CD4-positive, alpha-beta T cell (primary cell): ENCODE results near the gene PPP1R3G. TPM values are rescaled to one million over a fixed set of nuclear protein-coding genes. Genes with fewer than 3 reads are reported as not detected.

ENCODE experiments used
- ATAC-seq: fragments of 200-7000 bp; cut with Tn5 transposase; one replicate; pipeline ENCODE4 v1.10.0; 2022; ENCODE audit warnings: mild to moderate bottlenecking; ENCODE audit not compliant: poor library complexity
- CTCF ChIA-PET: fragments of 350-600 bp; sonication (Branson Sonifier 250); formaldehyde crosslinking; loops from one replicate; lab custom pipeline; 2021; ENCODE audit warnings: antibody characterized with exemption, inconsistent platforms; lab: Charles Lee
- POLR2A ChIA-PET: fragments of 350-600 bp; sonication (Branson Sonifier 250); formaldehyde crosslinking; loops from one replicate; lab custom pipeline; 2021; ENCODE audit warnings: antibody characterized with exemption, inconsistent platforms; lab: Charles Lee
- DNase-seq, 14 experiments: peaks; one replicate each; pipeline ENCODE4 v3.0.0-alpha.2; 2013 to 2020; ENCODE audit warnings: mixed read lengths in 2 of 14
- H3K27ac ChIP-seq, 2 donors: one replicate each; pipeline versions ENCODE4 v1.5.1 to v1.7.0; 2013; ENCODE audit warnings: low read length in 2 of 2, low read depth in 1 of 2, mild to moderate bottlenecking in 1 of 2
- H3K27me3 ChIP-seq, 2 experiments: 1 replicate in 1 of 2; 2 replicates in 1 of 2; pipeline versions ENCODE4 v1.6.1 to v1.7.0; 2013; ENCODE audit warnings: low read length in 2 of 2, control low read depth in 1 of 2, mild to moderate bottlenecking in 1 of 2, moderate library complexity in 1 of 2; ENCODE audit not compliant: insufficient read depth in 2 of 2, control insufficient read depth in 1 of 2
- H3K36me3 ChIP-seq: one replicate; pipeline ENCODE4 v1.6.1; 2013; ENCODE audit warnings: low read length, control low read depth; ENCODE audit not compliant: insufficient read depth
- H3K4me1 ChIP-seq: one replicate; pipeline ENCODE4 v1.6.1; 2013; ENCODE audit warnings: low read length, control low read depth; ENCODE audit not compliant: insufficient read depth
- H3K4me3 ChIP-seq: one replicate; pipeline ENCODE4 v1.5.1; 2013; ENCODE audit warnings: mild to moderate bottlenecking, low read length, moderate library complexity
- H3K9me3 ChIP-seq, 2 experiments: 1 replicate in 1 of 2; 2 replicates in 1 of 2; pipeline versions ENCODE4 v1.6.1 to v1.7.0; 2013; ENCODE audit warnings: low read length in 2 of 2, mild to moderate bottlenecking in 2 of 2, control low read depth in 1 of 2, moderate library complexity in 1 of 2; ENCODE audit not compliant: control insufficient read depth in 1 of 2, insufficient read depth in 1 of 2
- H3K27ac Mint-ChIP-seq: one replicate; pipeline ENCODE4 v1.8.0; 2020; ENCODE audit warnings: mixed read lengths
- H3K27me3 Mint-ChIP-seq: one replicate; pipeline ENCODE4 v1.8.0; 2021; ENCODE audit warnings: mixed read lengths
- H3K36me3 Mint-ChIP-seq: one replicate; pipeline ENCODE4 v1.8.0; 2021; ENCODE audit warnings: low read depth, mixed read lengths
- H3K4me1 Mint-ChIP-seq: one replicate; pipeline ENCODE4 v1.8.0; 2021; ENCODE audit warnings: low read depth, mixed read lengths
- H3K4me3 Mint-ChIP-seq: one replicate; pipeline ENCODE4 v1.8.0; 2020; ENCODE audit warnings: mild to moderate bottlenecking, mixed read lengths
- H3K9me3 Mint-ChIP-seq: one replicate; pipeline ENCODE4 v1.8.0; 2020; ENCODE audit warnings: mixed read lengths
- intact Hi-C, 2 experiments: fragments of 100-400 bp; cut with DNase I in 1 of 2; cut with micrococcal nuclease in 1 of 2; formaldehyde crosslinking; loops; one replicate each; pipeline versions ENCODE4 v1.15.1 to v1.9.0; 2023 to 2025; cut with DNase I, micrococcal nuclease
- total RNA-seq, 174 experiments: library from RNA in 2 of 174; stranded (reverse) in 2 of 174; gene quantifications; one replicate each; pipeline ENCODE4 v1.2.3 and lab custom pipeline; 2021 to 2026
- TF ChIP-seq, protein P1 (sequence below): fragments of 200-600 bp; IDR thresholded peaks from one replicate; pipeline ENCODE4 v1.8.0; 2022; ENCODE audit warnings: antibody characterized with exemption, mild to moderate bottlenecking

The PPP1R3G gene
- total RNA-seq, 2 experiments from 2014 or later: not detected

DNA sequence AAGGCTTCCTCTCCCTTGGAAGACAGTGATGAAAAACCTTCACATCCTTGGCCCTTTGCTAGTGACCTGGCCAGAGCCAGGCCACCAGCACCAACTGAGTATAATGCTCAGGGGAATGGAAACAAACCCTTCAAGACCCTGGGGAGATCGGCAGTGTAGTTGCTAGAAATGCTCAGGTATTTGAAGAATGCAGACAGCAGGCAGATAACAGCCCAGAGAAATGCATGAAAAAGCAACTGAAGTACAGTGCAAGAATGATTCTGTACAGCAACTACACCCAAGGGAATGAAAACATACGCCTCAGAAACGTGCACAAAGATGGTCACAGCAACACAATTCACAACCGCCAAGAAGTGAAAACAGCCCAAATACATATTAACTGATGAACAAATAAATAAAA, 41.1 kb downstream of the PPP1R3G start:
- Histone ChIP-seq H3K27ac (no peak overlapping the region), H3K36me3 (no peaks in the 10 kb centered on the region), H3K4me1 (no peaks in the 10 kb centered on the region), H3K4me3 (no peak overlapping the region), H3K27me3 (no peaks in the 10 kb centered on the region), H3K9me3 (no peaks in the 10 kb centered on the region)
- intact Hi-C loops: no loop called here
- POLR2A ChIA-PET: no interaction called here
- H3K27ac Mint-ChIP-seq: no peak overlapping the region
- no peak for DNase-seq
- ATAC-seq: no peak
- H3K4me3 Mint-ChIP-seq: no peak overlapping the region
- no peaks in the 10 kb centered on the region for H3K36me3 Mint-ChIP-seq
- TF ChIP-seq, protein P1, sequence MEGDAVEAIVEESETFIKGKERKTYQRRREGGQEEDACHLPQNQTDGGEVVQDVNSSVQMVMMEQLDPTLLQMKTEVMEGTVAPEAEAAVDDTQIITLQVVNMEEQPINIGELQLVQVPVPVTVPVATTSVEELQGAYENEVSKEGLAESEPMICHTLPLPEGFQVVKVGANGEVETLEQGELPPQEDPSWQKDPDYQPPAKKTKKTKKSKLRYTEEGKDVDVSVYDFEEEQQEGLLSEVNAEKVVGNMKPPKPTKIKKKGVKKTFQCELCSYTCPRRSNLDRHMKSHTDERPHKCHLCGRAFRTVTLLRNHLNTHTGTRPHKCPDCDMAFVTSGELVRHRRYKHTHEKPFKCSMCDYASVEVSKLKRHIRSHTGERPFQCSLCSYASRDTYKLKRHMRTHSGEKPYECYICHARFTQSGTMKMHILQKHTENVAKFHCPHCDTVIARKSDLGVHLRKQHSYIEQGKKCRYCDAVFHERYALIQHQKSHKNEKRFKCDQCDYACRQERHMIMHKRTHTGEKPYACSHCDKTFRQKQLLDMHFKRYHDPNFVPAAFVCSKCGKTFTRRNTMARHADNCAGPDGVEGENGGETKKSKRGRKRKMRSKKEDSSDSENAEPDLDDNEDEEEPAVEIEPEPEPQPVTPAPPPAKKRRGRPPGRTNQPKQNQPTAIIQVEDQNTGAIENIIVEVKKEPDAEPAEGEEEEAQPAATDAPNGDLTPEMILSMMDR: no peak
- no peaks in the 10 kb centered on the region for H3K4me1 Mint-ChIP-seq
- H3K27me3 Mint-ChIP-seq: no peaks in the 10 kb centered on the region
- no peaks in the 10 kb centered on the region for H3K9me3 Mint-ChIP-seq
- CTCF ChIA-PET: interaction anchor here (1.4 kb wide), 1 partner anchor 17 kb away, joined by 3 read pairs; no protein-coding TSS in a partner anchor

DNA sequence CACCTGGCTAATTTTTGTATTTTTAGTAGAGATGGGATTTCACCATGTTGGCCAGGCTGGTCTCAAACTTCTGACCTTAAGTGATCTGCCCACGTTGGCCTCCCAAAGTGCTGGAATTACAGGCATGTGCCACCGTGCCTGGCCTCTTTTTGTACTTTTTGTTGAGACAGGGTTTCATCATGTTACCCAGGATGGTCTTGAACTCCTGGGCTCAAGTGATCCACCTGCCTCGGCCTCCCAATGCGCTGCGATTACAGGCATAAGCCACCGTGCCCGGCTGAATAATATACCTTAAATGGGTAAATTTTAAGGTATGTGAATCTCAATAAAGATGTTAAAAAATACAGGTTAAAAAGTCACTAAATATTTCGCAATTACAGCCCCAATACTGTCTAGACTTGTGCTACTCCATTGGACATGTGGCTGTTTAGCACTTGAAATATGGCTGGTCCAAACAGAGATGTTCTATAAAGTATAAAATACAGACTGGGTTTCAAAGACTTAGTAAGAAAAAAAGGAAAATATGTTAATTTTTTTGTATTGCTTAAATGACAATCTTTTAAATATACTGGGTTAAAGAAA, 42.1 kb downstream of the PPP1R3G start:
- no peaks in the 10 kb centered on the region for H3K27me3 ChIP-seq
- DNase-seq (no peak), ATAC-seq (no peak)
- ChIA-PET CTCF (no interaction called here), POLR2A (interaction anchor here (0.7 kb wide), 1 partner anchor 176 kb away, joined by 3 read pairs; no protein-coding TSS in a partner anchor)
- H3K27ac ChIP-seq: no peak overlapping the region
- no peaks in the 10 kb centered on the region for H3K36me3 ChIP-seq
- no peak overlapping the region for H3K4me3 Mint-ChIP-seq
- H3K36me3 Mint-ChIP-seq: no peaks in the 10 kb centered on the region
- no peaks in the 10 kb centered on the region for H3K4me1 ChIP-seq
- no peak overlapping the region for H3K27ac Mint-ChIP-seq
- H3K4me3 ChIP-seq: no peak overlapping the region
- no peaks in the 10 kb centered on the region for H3K9me3 ChIP-seq
- TF ChIP-seq, protein P1: no peak
- no peaks in the 10 kb centered on the region for H3K27me3 Mint-ChIP-seq
- no peaks in the 10 kb centered on the region for H3K9me3 Mint-ChIP-seq
- intact Hi-C loops: no loop called here
- no peaks in the 10 kb centered on the region for H3K4me1 Mint-ChIP-seq

DNA sequence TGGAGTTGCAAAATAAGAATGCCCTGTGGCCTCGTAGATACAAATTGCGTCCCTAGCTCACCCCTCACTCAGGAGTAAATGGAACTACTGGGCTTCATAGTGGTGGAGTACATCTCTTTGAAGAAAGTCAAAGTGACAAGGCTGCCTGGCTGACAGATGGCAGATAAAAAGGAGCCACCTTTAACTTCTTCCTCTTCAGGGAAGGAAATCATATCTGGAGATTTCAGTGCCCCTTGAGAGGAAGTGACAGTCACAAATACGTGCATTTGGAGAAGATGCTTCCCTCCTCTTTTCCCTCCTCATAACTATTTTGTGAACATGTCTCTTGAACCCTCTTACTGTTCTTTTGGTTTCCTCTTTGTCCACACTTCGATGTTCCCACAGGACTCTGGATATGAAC, 43.2 kb downstream of the PPP1R3G start:
- H3K27me3 ChIP-seq: no peaks in the 10 kb centered on the region
- Mint-ChIP-seq H3K4me1 (no peaks in the 10 kb centered on the region), H3K36me3 (no peaks in the 10 kb centered on the region), H3K27me3 (no peaks in the 10 kb centered on the region), H3K9me3 (no peaks in the 10 kb centered on the region), H3K27ac (no peak overlapping the region), H3K4me3 (no peak overlapping the region)
- H3K27ac ChIP-seq: no peak overlapping the region
- H3K4me1 ChIP-seq: no peaks in the 10 kb centered on the region
- intact Hi-C loops: no loop called here
- no peak for DNase-seq
- ChIA-PET POLR2A (no interaction called here), CTCF (no interaction called here)
- ATAC-seq: no peak
- H3K9me3 ChIP-seq: no peaks in the 10 kb centered on the region
- H3K4me3 ChIP-seq: no peak overlapping the region
- H3K36me3 ChIP-seq: no peaks in the 10 kb centered on the region
- TF ChIP-seq, protein P1: no peak
